Karpas-422 (cell line): Measurements from ENCODE around the gene PEX16. TPM values are rescaled to one million over a fixed set of nuclear protein-coding genes. Genes with fewer than 3 reads are reported as not detected.
"Not testable (repeated sequence)": the region's sequence is repeated elsewhere in the genome, so short reads cannot be mapped to it uniquely, and the experiment has no call there.

Experiments
- DNase-seq: peaks from one replicate; pipeline ENCODE4 v3.0.0-alpha.2; 2015
- H2AFZ ChIP-seq: fragments of 200-600 bp; sonication (generic); 2 replicates; pipeline ENCODE4 v1.6.1; 2014; ENCODE audit warnings: antibody characterized with exemption, low read length, mixed read lengths
- H3K27ac ChIP-seq: fragments of 200-600 bp; sonication (generic); 2 replicates; pipeline ENCODE4 v1.5.1; 2014; ENCODE audit warnings: mild to moderate bottlenecking, low read length, moderate library complexity
- H3K27me3 ChIP-seq: fragments of 200-600 bp; sonication (generic); 2 replicates; pipeline ENCODE4 v1.6.1; 2014; ENCODE audit warnings: low read length, mixed read lengths
- H3K36me3 ChIP-seq: fragments of 200-600 bp; sonication (generic); 2 replicates; pipeline ENCODE4 v1.6.1; 2014; ENCODE audit warnings: low read length, mixed read lengths; ENCODE audit not compliant: insufficient read depth
- H3K4me1 ChIP-seq: fragments of 200-600 bp; sonication (generic); 2 replicates; pipeline ENCODE4 v1.6.1; 2014; ENCODE audit warnings: mild to moderate bottlenecking, low read length, mixed read lengths
- H3K4me2 ChIP-seq: fragments of 200-600 bp; sonication (generic); 2 replicates; pipeline ENCODE4 v1.6.1; 2014; ENCODE audit warnings: low read length, low read depth, mild to moderate bottlenecking; ENCODE audit not compliant: poor library complexity, severe bottlenecking
- H3K4me3 ChIP-seq: fragments of 200-600 bp; sonication (generic); 2 replicates; pipeline ENCODE4 v1.5.1; 2014; ENCODE audit warnings: mild to moderate bottlenecking, antibody characterized with exemption, low read length, mixed read lengths
- H3K79me2 ChIP-seq: fragments of 200-600 bp; sonication (generic); 2 replicates; pipeline ENCODE4 v1.6.1; 2014; ENCODE audit warnings: mild to moderate bottlenecking, low read length, mixed read lengths
- H3K9ac ChIP-seq: fragments of 200-600 bp; sonication (generic); 2 replicates; pipeline ENCODE4 v1.6.0; 2014; ENCODE audit warnings: low read length
- H3K9me2 ChIP-seq: fragments of 200-600 bp; sonication (generic), shearing (Covaris generic); replicated peaks from 2 replicates; pipeline ENCODE4 v1.6.0; 2014; ENCODE audit warnings: mild to moderate bottlenecking, low read length, moderate library complexity; ENCODE audit not compliant: insufficient read depth
- H3K9me3 ChIP-seq: fragments of 300-700, 200-600 bp; sonication (generic); 2 replicates; pipeline ENCODE4 v1.6.1; 2014; ENCODE audit warnings: low read length, mixed read lengths
- H4K20me1 ChIP-seq: fragments of 200-600 bp; sonication (generic); 2 replicates; pipeline ENCODE4 v1.6.1; 2014; ENCODE audit warnings: mild to moderate bottlenecking, antibody characterized with exemption, low read length, low read depth; ENCODE audit not compliant: insufficient read depth
- total RNA-seq: library from RNA; depleted of rRNA; stranded (reverse); fragments of >200 nt; shearing (Covaris generic); gene quantifications from 2 replicates; pipeline ENCODE4 v1.2.3, GENCODE V29; 2014; ENCODE audit warnings: low replicate concordance

The PEX16 gene
- total RNA-seq, 1 experiment from 2014 or later: 89.3 TPM

DNA sequence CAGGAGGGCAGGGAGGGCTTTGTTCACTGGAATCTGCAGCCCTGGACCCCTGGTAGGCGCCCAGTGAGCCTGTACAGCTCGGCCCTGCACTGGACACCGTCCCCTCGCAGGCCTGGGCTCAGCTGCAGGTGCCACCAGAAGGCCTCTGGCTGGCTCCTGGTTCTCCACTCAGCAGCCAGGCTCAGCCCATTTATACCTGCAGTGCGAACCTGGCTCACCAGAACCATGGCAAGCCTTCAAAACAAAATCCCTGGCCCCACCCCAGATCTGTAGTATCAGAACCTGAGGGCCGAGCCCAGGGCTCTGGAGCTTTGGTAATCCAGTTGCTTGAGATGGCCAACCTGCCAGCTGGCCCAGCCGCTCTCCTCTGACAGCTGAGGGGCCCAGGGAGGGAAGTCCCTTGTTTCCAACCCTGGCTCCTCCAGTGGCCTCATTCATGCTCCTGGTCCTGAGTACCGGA is 9.7 kb downstream of the PEX16 start:
- DNase-seq: no peak
- Histone ChIP-seq H3K36me3 (0 out of 2 replicates have a peak, but pooled peaks cover 2% of the 10 kb centered on the region), H3K9me2 (no peaks in the 10 kb centered on the region), H3K4me3 (no peak overlapping the region), H3K9me3 (no peaks in the 10 kb centered on the region), H3K4me1 (no peaks in the 10 kb centered on the region), H3K79me2 (no peaks in the 10 kb centered on the region), H3K9ac (no peak overlapping the region), H4K20me1 (peaks cover 6% of the 10 kb centered on the region; the same call in 1 of the 2 replicates), H3K27me3 (no peaks in the 10 kb centered on the region), H2AFZ (no peak overlapping the region), H3K4me2 (no peak overlapping the region), H3K27ac (no peak overlapping the region)

DNA sequence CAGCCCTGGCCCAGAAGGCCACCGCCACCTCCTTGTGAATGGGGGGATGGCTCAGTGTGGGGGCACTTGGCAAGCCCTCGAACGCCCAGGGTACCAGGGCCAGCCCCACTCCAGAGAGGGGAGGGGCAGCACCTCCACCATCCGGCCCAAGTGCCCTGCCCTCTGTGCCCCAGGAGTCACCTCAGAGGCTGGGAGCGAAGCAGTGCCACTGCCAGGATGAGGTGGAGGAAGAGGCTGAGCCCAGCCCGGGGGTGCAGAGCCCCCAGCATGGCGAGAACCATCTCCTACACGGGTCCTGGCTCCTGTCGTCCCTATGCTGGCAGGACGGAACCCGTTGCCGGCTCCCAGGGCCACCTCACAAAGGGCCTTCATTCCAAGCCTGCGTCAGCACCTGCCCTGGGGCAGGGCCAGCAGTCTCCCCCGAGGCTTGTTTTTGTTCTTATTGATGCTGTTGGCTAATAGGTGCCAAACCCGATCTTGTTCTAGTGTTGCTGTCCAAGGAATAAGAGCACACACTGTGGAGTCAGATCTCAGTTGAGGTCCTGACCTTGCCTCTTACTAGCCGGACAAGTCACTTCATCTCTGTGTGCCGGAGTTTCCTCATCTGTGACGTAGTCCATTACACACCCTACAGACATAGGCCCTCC is 10.6 kb downstream of the PEX16 start, which contains the start of gene FREY1:
Gene FREY1 (minus strand): TSS at position 307 of the 647 bp plus-strand sequence. CDS start 26 bp downstream, at position 281.
- Histone ChIP-seq H3K4me2 (no peak within 1 kb of the TSS), H2AFZ (no peak within 1 kb of the TSS), H3K9me2 (no peaks in the 10 kb centered on the region), H3K4me1 (no peaks in the 10 kb centered on the region), H4K20me1 (peaks cover 6% of the 10 kb centered on the region; the same call in 1 of the 2 replicates), H3K9me3 (no peaks in the 10 kb centered on the region), H3K4me3 (no peak within 1 kb of the TSS), H3K79me2 (no peaks in the 10 kb centered on the region), H3K27me3 (no peaks in the 10 kb centered on the region), H3K9ac (no peak within 1 kb of the TSS), H3K27ac (no peak within 1 kb of the TSS), H3K36me3 (0 out of 2 replicates have a peak, but pooled peaks cover 2% of the 10 kb centered on the region)
- DNase-seq: peak; percentile 52

DNA sequence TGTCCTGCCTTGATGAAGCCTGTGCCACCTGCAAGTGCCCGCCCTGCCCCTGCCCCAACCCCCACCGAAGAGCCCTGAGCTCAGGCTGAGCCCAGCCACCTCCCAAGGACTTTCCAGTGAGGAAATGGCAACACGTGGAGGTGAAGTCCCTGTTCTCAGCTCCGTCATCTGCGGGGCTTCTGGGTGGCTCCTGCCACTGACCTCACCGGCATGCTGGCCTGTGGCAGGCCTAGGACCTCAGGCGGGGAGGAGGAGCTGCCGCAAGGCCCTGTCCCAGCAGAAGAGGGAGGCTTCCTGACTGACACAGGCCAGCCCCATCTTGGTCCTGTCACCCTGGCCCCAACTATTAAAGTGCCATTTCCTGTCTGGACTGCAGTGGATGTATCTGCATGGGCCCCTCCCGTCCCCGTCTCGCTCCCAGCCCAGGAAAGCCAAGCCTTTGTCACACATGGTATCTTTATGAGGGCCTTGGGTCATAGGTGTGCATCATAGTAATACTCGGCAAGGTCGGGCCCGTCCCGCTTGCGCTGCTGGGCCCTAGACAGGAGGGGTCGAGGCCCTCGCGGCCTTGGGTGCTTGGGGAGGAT is 11.5 kb downstream of the PEX16 start:
- H3K9ac ChIP-seq: no peak overlapping the region
- H3K79me2 ChIP-seq: no peaks in the 10 kb centered on the region
- H2AFZ ChIP-seq: no peak overlapping the region
- H3K4me3 ChIP-seq: no peak overlapping the region
- no peaks in the 10 kb centered on the region for H3K4me1 ChIP-seq
- H3K27me3 ChIP-seq: no peaks in the 10 kb centered on the region
- no peaks in the 10 kb centered on the region for H3K9me2 ChIP-seq
- H3K9me3 ChIP-seq: no peaks in the 10 kb centered on the region
- H4K20me1 ChIP-seq: peaks cover 6% of the 10 kb centered on the region; the same call in 1 of the 2 replicates
- no peak overlapping the region for H3K4me2 ChIP-seq
- H3K36me3 ChIP-seq: 0 out of 2 replicates have a peak, but pooled peaks cover 2% of the 10 kb centered on the region
- peak; percentile 52 for DNase-seq
- no peak overlapping the region for H3K27ac ChIP-seq

DNA sequence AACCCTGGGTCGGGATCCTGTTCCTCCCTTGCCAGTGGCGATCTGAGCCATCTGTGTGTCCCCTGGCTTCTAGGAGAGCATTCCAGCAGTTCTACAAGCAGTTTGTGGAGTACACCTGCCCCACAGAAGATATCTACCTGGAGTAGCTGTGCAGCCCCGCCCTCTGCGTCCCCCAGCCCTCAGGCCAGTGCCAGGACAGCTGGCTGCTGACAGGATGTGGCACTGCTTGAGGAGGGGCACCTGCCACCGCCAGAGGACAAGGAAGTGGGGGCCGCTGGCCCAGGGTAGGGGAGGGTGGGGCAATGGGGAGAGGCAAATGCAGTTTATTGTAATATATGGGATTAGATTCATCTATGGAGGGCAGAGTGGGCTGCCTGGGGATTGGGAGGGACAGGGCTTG is 12.1 kb downstream of the PEX16 start:
- H3K79me2 ChIP-seq, H3K27ac ChIP-seq, DNase-seq, H3K4me2 ChIP-seq, H2AFZ ChIP-seq, H3K4me3 ChIP-seq, H4K20me1 ChIP-seq, H3K27me3 ChIP-seq, H3K36me3 ChIP-seq, H3K9ac ChIP-seq, H3K4me1 ChIP-seq, H3K9me3 ChIP-seq, H3K9me2 ChIP-seq: not testable (repeated sequence)

DNA sequence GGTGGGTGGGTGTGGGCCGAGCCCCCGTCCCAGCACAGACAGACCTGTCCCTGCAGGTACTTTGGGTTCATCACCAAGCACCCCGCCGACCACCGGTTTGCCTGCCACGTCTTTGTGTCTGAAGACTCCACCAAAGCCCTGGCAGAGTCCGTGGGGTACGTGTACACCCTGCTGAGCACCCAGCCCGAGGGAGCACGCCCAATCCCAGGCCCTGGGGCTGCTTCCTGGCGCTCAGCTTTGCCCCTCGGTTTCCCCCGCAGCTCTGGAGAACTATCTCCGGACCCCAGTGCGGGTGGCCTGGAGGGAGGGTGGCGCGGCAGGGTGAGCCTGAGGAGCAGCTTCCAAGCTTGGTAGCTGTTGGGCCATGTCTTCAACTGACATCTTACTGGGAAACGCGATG is 12.6 kb downstream of the PEX16 start:
- no peaks in the 10 kb centered on the region for H3K4me1 ChIP-seq
- H4K20me1 ChIP-seq: peaks cover 6% of the 10 kb centered on the region; the same call in 1 of the 2 replicates
- H3K36me3 ChIP-seq: no peaks in the 10 kb centered on the region
- no peak overlapping the region for H3K4me2 ChIP-seq
- no peaks in the 10 kb centered on the region for H3K9me3 ChIP-seq
- no peaks in the 10 kb centered on the region for H3K79me2 ChIP-seq
- H3K4me3 ChIP-seq: no peak overlapping the region
- H2AFZ ChIP-seq: no peak overlapping the region
- DNase-seq: no peak
- H3K27me3 ChIP-seq: no peaks in the 10 kb centered on the region
- H3K27ac ChIP-seq: no peak overlapping the region
- no peak overlapping the region for H3K9ac ChIP-seq
- no peaks in the 10 kb centered on the region for H3K9me2 ChIP-seq

DNA sequence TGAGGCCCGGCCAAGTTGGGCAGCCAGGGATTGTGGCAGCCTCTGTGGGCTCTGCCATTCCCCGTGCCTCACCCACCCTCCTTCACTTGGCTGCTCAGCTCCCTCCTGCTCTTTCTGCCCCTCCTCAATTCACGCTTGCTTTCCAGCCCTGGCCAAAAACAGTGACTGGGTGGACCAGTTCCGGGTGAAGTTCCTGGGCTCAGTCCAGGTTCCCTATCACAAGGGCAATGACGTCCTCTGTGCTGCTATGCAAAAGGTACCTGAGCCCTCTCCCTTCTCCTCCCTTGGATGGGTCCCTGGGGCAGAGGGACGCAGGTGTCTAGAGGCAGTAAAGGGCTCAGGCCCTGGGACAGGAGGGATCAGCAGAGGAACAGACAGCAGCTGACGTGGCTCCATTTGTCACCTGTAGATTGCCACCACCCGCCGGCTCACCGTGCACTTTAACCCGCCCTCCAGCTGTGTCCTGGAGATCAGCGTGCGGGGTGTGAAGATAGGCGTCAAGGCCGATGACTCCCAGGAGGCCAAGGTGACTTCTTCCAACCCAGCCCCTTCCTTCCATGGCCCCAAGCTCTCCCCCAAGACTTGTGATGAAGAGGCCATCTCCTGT is 13.3 kb downstream of the PEX16 start:
- no peak for DNase-seq
- Histone ChIP-seq H3K9ac (no peak overlapping the region), H2AFZ (no peak overlapping the region), H3K9me2 (no peaks in the 10 kb centered on the region), H3K27me3 (no peaks in the 10 kb centered on the region), H3K4me3 (no peak overlapping the region), H3K4me2 (no peak overlapping the region), H3K9me3 (no peaks in the 10 kb centered on the region), H3K27ac (no peak overlapping the region), H4K20me1 (peaks cover 6% of the 10 kb centered on the region; the same call in 1 of the 2 replicates), H3K4me1 (no peaks in the 10 kb centered on the region), H3K36me3 (no peaks in the 10 kb centered on the region), H3K79me2 (no peaks in the 10 kb centered on the region)

DNA sequence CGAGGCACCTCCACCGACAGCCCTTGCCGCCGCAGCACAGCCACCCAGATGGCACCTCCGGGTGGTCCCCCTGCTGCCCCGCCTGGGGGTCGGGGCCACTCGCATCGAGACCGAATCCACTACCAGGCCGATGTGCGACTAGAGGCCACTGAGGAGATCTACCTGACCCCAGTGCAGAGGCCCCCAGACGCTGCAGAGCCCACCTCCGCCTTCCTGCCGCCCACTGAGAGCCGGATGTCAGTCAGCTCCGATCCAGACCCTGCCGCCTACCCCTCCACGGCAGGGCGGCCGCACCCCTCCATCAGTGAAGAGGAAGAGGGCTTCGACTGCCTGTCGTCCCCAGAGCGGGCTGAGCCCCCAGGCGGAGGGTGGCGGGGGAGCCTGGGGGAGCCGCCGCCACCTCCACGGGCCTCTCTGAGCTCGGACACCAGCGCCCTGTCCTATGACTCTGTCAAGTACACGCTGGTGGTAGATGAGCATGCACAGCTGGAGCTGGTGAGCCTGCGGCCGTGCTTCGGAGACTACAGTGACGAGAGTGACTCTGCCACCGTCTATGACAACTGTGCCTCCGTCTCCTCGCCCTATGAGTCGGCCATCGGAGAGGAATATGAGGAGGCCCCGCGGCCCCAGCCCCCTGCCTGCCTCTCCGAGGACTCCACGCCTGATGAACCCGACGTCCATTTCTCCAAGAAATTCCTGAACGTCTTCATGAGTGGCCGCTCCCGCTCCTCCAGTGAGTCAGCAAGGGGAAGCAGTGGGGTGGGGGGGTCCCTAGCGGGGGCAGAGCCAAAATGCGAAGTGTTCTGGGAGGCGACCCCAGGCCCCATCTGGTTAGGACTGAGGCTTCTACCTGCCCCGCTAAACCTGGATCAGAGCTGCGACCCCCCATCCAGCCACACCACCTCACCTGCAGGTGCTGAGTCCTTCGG is 15.0 kb downstream of the PEX16 start:
- Histone ChIP-seq H3K9ac (no peak overlapping the region), H3K4me1 (no peaks in the 10 kb centered on the region), H3K4me2 (no peak overlapping the region)

More for the DNA sequence above, 15.0 kb downstream of the PEX16 start:
- Histone ChIP-seq H2AFZ (no peak overlapping the region), H3K27me3 (no peaks in the 10 kb centered on the region), H4K20me1 (no peaks in the 10 kb centered on the region), H3K4me3 (no peak overlapping the region), H3K9me2 (no peaks in the 10 kb centered on the region), H3K79me2 (no peaks in the 10 kb centered on the region), H3K27ac (no peak overlapping the region), H3K9me3 (no peaks in the 10 kb centered on the region), H3K36me3 (no peaks in the 10 kb centered on the region)
- DNase-seq: no peak
